ENCODE measurements around the gene PAQR3. TPM values are rescaled to one million over a fixed set of nuclear protein-coding genes. Genes with fewer than 3 reads are reported as not detected.

The PAQR3 gene
- total and polyA plus RNA-seq, 2 donors (not counting 1 experiment from before 2014, with no cell fraction given), result 15.5 to 37.6 TPM

DNA sequence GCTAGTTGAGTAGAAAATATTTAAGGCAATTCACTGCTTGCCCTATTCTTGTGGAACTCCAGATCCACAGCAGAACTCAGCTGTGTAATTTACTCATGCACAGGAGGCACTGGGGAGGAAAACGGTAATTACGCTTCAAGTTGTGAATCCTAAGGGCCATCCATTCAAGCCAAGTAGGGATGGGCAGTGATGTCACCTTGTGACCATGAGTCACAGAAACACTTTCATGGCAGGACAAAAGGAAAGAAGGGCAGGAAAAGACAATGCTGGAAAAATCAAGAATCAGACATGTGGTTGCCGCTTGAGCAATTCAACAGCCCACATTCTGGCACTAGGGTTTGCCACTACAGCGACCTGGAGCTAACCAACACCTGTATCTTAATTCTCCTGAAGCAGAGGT, 1.4 kb downstream of the PAQR3 start:
- H4K20me1 ChIP-seq (ENCODE audit: control insufficient read depth, extremely low read depth, insufficient read depth, low read length), result no peaks in the 10 kb centered on the region
- no peaks in the 10 kb centered on the region for H3K79me2 ChIP-seq (ENCODE audit: control insufficient read depth, insufficient read depth, low read length)
- H3K36me3 ChIP-seq (ENCODE audit: control insufficient read depth, insufficient read depth, low read length), result no peaks in the 10 kb centered on the region
- H3K4me1 ChIP-seq (ENCODE audit: control insufficient read depth, extremely low read depth, insufficient read depth, low read length), result no peaks in the 10 kb centered on the region
- peak in 1 of 2 donors; percentile 49 for DNase-seq (ENCODE audit: low read depth in 2 of 2)
- H2AFZ ChIP-seq (ENCODE audit: low read length), result no peak overlapping the region
- H3K9ac ChIP-seq (ENCODE audit: insufficient read depth, low read length), result no peak overlapping the region
- H3K27ac ChIP-seq (ENCODE audit: insufficient read depth, low read length), result no peak overlapping the region
- H3K27me3 ChIP-seq (ENCODE audit: control insufficient read depth, insufficient read depth, low read length), result no peaks in the 10 kb centered on the region
- TF ChIP-seq, protein P1, sequence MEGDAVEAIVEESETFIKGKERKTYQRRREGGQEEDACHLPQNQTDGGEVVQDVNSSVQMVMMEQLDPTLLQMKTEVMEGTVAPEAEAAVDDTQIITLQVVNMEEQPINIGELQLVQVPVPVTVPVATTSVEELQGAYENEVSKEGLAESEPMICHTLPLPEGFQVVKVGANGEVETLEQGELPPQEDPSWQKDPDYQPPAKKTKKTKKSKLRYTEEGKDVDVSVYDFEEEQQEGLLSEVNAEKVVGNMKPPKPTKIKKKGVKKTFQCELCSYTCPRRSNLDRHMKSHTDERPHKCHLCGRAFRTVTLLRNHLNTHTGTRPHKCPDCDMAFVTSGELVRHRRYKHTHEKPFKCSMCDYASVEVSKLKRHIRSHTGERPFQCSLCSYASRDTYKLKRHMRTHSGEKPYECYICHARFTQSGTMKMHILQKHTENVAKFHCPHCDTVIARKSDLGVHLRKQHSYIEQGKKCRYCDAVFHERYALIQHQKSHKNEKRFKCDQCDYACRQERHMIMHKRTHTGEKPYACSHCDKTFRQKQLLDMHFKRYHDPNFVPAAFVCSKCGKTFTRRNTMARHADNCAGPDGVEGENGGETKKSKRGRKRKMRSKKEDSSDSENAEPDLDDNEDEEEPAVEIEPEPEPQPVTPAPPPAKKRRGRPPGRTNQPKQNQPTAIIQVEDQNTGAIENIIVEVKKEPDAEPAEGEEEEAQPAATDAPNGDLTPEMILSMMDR (conservative IDR thresholded peaks at IDR 0.05 in 1 of 2, IDR thresholded peaks at IDR 0.05 in 1 of 2; ENCODE audit: low read depth in 1 of 2, low read length in 2 of 2), result no peak
- no peak for TF ChIP-seq EZH2 (IDR thresholded peaks at IDR 0.05; ENCODE audit: low read length, missing control alignments)
- no peaks in the 10 kb centered on the region for H3K9me3 ChIP-seq (ENCODE audit: control insufficient read depth, insufficient read depth, low read depth, low read length)
- H3K4me2 ChIP-seq (ENCODE audit: extremely low read depth, insufficient read depth, low read length), result peak overlapping the region; percentile 79
- peak overlapping the region in 1 of 4 experiments; percentile 72 for H3K4me3 ChIP-seq (replicated peaks in 1 of 4; ENCODE audit: control extremely low read depth in 1 of 4, insufficient read depth in 1 of 4, low read depth in 3 of 4, low read length in 4 of 4)

- Histone ChIP-seq H3K9ac (ENCODE audit: insufficient read depth, low read length) (no peak overlapping the region), H3K27ac (ENCODE audit: insufficient read depth, low read length) (no peak overlapping the region), H3K4me2 (ENCODE audit: extremely low read depth, insufficient read depth, low read length) (no peak overlapping the region), H3K36me3 (ENCODE audit: control insufficient read depth, insufficient read depth, low read length) (peaks cover 2% of the 10 kb centered on the region), H3K4me3 (replicated peaks in 1 of 4; ENCODE audit: control extremely low read depth in 1 of 4, insufficient read depth in 1 of 4, low read depth in 3 of 4, low read length in 4 of 4) (no peak overlapping the region), H3K4me1 (ENCODE audit: control insufficient read depth, extremely low read depth, insufficient read depth, low read length) (no peaks in the 10 kb centered on the region), H3K27me3 (ENCODE audit: control insufficient read depth, insufficient read depth, low read length) (no peaks in the 10 kb centered on the region), H4K20me1 (ENCODE audit: control insufficient read depth, extremely low read depth, insufficient read depth, low read length) (no peaks in the 10 kb centered on the region), H3K79me2 (ENCODE audit: control insufficient read depth, insufficient read depth, low read length) (no peaks in the 10 kb centered on the region), H3K9me3 (ENCODE audit: control insufficient read depth, insufficient read depth, low read depth, low read length) (no peaks in the 10 kb centered on the region), H2AFZ (ENCODE audit: low read length) (no peak overlapping the region)
- TF ChIP-seq EZH2 (IDR thresholded peaks at IDR 0.05; ENCODE audit: low read length, missing control alignments), result no peak
- TF ChIP-seq, protein P1 (conservative IDR thresholded peaks at IDR 0.05 in 1 of 2, IDR thresholded peaks at IDR 0.05 in 1 of 2; ENCODE audit: low read depth in 1 of 2, low read length in 2 of 2), result no peak
- no peak for DNase-seq (ENCODE audit: low read depth in 2 of 2)
Observed at GRCh38 chr4:78936989-78937388, 2.2 kb downstream of the PAQR3 start.

DNA sequence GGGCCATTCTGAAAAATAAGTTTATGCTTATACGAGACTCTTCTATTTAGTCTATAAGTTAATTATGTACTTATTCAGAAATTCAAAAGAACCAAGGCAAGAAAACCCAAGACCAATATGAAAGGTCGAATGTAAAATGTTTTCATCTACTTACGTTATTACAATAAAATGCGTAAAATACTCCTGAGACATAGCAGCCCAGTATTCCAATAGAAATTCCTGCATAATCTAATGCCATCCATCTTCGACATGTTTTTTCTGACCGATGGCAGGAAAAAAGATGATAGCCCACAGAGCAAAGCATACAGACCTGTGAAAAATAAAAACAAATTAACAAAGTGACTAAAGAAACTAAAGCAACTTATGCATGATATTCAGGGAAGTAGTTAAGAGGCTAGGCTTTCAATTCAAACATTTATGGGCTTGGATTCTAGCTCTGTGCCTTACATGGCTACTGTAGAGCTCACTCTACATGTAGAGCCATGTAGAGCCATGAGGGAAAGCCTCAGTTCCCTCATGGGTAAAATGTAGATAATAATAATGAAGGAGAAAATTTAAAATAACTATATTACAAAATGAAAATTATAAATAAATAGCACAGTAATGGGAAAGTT, 9.1 kb downstream of the PAQR3 start:
- TF ChIP-seq EZH2 (IDR thresholded peaks at IDR 0.05; ENCODE audit: low read length, missing control alignments), result no peak
- TF ChIP-seq, protein P1 (conservative IDR thresholded peaks at IDR 0.05 in 1 of 2, IDR thresholded peaks at IDR 0.05 in 1 of 2; ENCODE audit: low read depth in 1 of 2, low read length in 2 of 2), result no peak
- Histone ChIP-seq H3K27ac (ENCODE audit: insufficient read depth, low read length) (no peak overlapping the region), H4K20me1 (ENCODE audit: control insufficient read depth, extremely low read depth, insufficient read depth, low read length) (no peaks in the 10 kb centered on the region), H3K79me2 (ENCODE audit: control insufficient read depth, insufficient read depth, low read length) (no peaks in the 10 kb centered on the region), H3K36me3 (ENCODE audit: control insufficient read depth, insufficient read depth, low read length) (peaks cover 5% of the 10 kb centered on the region), H3K4me3 (replicated peaks in 1 of 4; ENCODE audit: control extremely low read depth in 1 of 4, insufficient read depth in 1 of 4, low read depth in 3 of 4, low read length in 4 of 4) (no peak overlapping the region), H2AFZ (ENCODE audit: low read length) (no peak overlapping the region), H3K9ac (ENCODE audit: insufficient read depth, low read length) (no peak overlapping the region), H3K4me2 (ENCODE audit: extremely low read depth, insufficient read depth, low read length) (no peak overlapping the region), H3K27me3 (ENCODE audit: control insufficient read depth, insufficient read depth, low read length) (no peaks in the 10 kb centered on the region), H3K9me3 (ENCODE audit: control insufficient read depth, insufficient read depth, low read depth, low read length) (no peaks in the 10 kb centered on the region), H3K4me1 (ENCODE audit: control insufficient read depth, extremely low read depth, insufficient read depth, low read length) (no peaks in the 10 kb centered on the region)
- DNase-seq (ENCODE audit: low read depth in 2 of 2), result no peak

Data from fibroblast of lung (primary cell).